ENCODE results near the gene SLC15A1. TPM values are rescaled to one million over a fixed set of nuclear protein-coding genes. Genes with fewer than 3 reads are reported as not detected.

SLC15A1 gene
- total RNA-seq, 1 experiment from 2014 or later, result 0.12 TPM

DNA sequence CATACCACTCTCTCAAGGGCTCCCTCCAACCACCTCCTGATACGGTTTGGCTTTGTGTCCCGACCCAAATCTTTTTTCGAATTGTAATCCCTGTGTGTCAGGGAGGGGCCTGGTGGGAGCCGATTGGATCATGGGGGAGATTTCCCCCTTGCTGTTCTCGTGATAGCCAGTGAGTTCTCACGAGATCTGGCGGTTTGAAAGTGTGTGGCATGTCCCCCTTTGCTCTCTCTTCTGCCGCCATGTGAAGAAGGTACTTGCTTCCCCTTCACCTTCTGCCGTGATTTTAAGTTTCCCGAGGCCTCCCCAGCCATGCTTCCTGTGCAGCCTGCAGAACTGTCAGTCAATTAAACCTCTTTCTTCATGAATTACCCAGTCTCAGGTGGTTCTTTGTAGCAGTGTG, 34.7 kb upstream of the SLC15A1 start:
- H3K36me3 ChIP-seq, result no peaks in the 10 kb centered on the region; the same call in 1 of the 2 replicates
- H3K4me1 ChIP-seq, result peaks cover 3% of the 10 kb centered on the region; the same call in 1 of the 2 replicates
- no peaks in the 10 kb centered on the region for H3K9me3 ChIP-seq (replicated peaks)
- H3K4me3 ChIP-seq, result no peak overlapping the region
- no peak overlapping the region for H3K27ac ChIP-seq
- no peak for DNase-seq
- no peaks in the 10 kb centered on the region for H3K27me3 ChIP-seq

DNA sequence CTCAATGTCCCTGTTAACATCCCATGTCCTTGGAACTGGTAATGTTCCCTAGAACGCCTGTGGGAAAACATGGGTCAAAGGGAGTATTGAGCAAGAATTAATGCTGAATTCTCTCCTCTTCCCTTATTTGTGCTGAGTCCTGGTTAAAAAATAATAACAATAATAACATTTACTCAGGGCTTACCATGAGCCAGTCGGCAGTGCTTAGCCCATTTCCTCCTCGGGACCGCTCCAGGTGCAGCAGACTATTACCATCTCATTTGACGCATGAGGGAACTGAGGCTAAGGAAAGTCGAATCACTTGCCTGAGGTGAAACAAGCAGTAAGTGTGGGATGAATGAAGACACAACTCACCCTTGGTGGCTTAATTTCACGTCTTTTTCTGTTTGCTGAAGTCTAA, 33.6 kb upstream of the SLC15A1 start:
- H3K9me3 ChIP-seq (replicated peaks), result no peaks in the 10 kb centered on the region
- no peaks in the 10 kb centered on the region for H3K27me3 ChIP-seq
- no peak for DNase-seq
- peaks cover 3% of the 10 kb centered on the region; the same call in 1 of the 2 replicates for H3K4me1 ChIP-seq
- H3K4me3 ChIP-seq, result no peak overlapping the region
- H3K27ac ChIP-seq, result no peak overlapping the region
- no peaks in the 10 kb centered on the region for H3K36me3 ChIP-seq

DNA sequence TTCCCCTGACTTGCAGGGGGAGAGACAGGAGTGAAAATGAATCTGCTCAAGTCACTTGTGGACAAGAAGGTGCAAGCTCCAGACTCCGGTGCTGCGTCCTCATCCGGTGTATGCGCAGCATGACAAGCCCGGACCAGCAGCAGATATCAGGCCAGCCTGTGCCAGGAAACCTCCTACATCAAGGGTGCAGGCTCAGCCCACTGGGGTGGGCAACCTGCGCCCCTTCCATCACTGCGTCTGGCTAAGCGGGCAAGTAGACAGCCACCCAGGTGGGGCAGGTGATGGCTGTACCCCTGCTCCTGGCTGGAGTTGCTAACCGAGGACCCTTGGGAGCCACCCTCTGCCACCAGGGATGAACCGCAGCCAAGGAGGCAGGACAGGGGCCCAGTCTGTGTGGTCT, 32.9 kb upstream of the SLC15A1 start:
- no peaks in the 10 kb centered on the region for H3K9me3 ChIP-seq (replicated peaks)
- no peak overlapping the region for H3K27ac ChIP-seq
- no peaks in the 10 kb centered on the region for H3K36me3 ChIP-seq
- no peak overlapping the region for H3K4me3 ChIP-seq
- no peak for DNase-seq
- H3K27me3 ChIP-seq, result no peaks in the 10 kb centered on the region
- peaks cover 3% of the 10 kb centered on the region; the same call in 1 of the 2 replicates for H3K4me1 ChIP-seq

DNA sequence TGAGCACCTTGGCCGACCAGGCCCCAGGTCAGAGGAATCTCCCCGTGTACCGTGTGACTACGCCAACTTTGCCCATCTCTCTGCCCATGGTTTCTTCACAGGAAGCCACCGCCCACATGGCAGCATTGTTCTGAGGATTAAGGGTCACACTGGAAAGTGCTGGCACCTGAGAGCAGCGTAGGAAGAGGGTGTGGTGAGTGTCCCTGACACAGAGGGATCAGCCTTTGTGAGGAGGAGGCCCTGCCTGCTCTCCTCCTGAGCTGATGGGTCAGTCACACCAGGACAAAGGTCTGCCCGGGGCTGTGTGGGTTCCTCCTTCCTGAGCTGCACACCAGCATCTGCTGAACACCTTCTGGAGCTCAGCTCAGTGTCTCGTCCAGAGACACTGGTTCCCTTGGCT, 32.2 kb upstream of the SLC15A1 start:
- peaks cover 3% of the 10 kb centered on the region; the same call in 1 of the 2 replicates for H3K4me1 ChIP-seq
- no peak for DNase-seq
- H3K27me3 ChIP-seq, result no peaks in the 10 kb centered on the region
- H3K4me3 ChIP-seq, result no peak overlapping the region
- H3K27ac ChIP-seq, result no peak overlapping the region
- no peaks in the 10 kb centered on the region for H3K36me3 ChIP-seq
- no peaks in the 10 kb centered on the region for H3K9me3 ChIP-seq (replicated peaks)

DNA sequence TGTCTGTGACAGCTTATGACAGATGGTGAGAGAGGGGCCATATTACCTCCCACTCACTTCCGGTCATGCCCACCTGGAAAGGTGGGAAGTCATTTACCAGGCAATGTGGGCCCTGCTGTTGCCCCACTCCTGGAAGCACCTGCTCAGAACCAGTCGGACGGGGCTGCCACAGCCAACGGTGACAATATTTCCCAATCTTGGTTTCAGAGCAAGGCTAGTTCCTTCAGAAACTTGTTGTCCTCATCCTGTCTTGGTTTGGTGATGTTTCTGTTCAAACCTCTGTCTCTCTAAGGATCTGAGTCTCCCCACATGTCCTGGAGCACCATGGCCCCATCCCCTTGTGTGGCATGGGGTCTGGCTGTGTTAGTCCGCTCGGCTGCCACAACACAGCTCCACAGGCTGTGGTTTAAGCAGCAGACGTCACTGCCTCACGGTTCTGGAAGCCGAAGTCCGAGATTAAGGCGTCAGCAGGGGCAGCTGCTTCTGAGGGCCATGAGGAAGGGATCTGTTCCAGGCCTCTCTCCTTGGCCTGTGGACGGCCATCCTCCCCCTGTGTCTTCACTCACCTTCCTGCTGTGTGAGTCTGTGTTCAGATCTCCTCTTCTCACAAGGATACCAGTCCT, 31.5 kb upstream of the SLC15A1 start:
- Histone ChIP-seq H3K36me3 (no peaks in the 10 kb centered on the region), H3K4me3 (no peak overlapping the region), H3K9me3 (replicated peaks) (no peaks in the 10 kb centered on the region), H3K27ac (no peak overlapping the region), H3K4me1 (peaks cover 3% of the 10 kb centered on the region; the same call in 1 of the 2 replicates), H3K27me3 (no peaks in the 10 kb centered on the region)
- no peak for DNase-seq

DNA sequence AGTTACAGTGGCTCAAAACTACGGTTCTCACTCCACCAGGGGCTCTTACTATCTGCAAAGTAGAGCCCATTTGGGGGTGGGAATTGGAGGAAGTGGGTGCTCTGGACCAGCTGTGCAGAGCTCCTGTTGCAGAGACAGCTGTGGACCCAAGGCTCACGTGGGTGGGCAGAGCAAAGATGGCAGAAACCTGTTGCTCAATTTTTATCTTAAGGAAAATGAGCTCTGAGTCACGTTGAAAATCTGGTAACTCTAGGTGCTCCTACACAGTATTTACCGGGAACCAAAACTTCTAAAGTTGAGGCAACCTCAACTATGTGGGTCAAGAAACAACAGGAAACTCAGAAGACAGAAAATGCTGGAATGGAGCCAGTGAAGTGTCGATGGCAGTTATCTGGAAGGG, 30.2 kb upstream of the SLC15A1 start:
- H3K36me3 ChIP-seq, result no peaks in the 10 kb centered on the region
- H3K4me1 ChIP-seq, result peaks cover 3% of the 10 kb centered on the region; the same call in 1 of the 2 replicates
- no peak overlapping the region for H3K27ac ChIP-seq
- no peaks in the 10 kb centered on the region for H3K27me3 ChIP-seq
- no peaks in the 10 kb centered on the region for H3K9me3 ChIP-seq (replicated peaks)
- DNase-seq, result peak; percentile 40 to 61
- H3K4me3 ChIP-seq, result no peak overlapping the region

DNA sequence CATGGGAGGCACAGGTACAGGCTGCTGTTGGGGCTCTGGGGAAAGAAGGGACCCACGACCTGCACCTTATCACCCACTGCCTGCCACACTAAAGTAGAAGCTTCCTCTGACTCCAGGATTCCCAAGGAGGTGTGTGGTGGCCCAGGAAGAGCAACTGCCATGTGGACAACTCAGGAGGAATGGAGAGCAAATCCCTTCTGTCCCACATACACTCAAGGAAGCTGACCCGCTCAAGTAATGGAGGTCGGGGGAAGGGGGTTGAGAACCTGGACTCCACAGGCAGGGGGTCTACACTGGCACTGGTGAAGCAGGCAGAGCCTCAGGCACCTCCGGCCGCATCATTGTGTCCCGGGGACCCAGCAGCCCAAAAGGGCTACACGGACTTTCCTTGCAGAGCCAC, 29.4 kb upstream of the SLC15A1 start:
- DNase-seq, result no peak
- Histone ChIP-seq H3K27ac (no peak overlapping the region), H3K4me3 (no peak overlapping the region), H3K4me1 (peaks cover 3% of the 10 kb centered on the region; the same call in 1 of the 2 replicates), H3K9me3 (replicated peaks) (no peaks in the 10 kb centered on the region), H3K36me3 (no peaks in the 10 kb centered on the region), H3K27me3 (no peaks in the 10 kb centered on the region)

DNA sequence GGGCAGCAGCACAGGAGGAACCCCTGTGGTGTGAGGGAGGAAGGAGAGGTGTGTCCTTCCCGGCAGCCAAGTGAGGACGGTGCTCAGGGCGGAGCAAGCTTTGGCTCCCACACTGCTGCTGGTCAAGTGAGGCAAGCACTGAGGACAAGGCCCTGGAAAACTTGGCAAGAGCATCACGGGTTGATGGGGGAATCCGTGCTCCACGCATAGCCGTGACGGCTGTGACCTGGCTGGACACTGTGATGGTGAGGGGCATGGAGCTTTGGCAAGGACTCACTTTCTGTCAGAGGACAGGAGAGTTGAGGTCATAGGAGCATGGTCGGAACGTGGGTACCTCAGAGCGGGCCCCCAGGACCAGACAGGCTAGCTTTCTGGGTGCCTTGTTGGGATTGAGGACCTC, 29.0 kb upstream of the SLC15A1 start:
- Histone ChIP-seq H3K36me3 (no peaks in the 10 kb centered on the region), H3K27me3 (no peaks in the 10 kb centered on the region), H3K9me3 (replicated peaks) (no peaks in the 10 kb centered on the region), H3K27ac (no peak overlapping the region), H3K4me3 (no peak overlapping the region), H3K4me1 (peaks cover 3% of the 10 kb centered on the region; the same call in 1 of the 2 replicates)
- DNase-seq, result no peak

DNA sequence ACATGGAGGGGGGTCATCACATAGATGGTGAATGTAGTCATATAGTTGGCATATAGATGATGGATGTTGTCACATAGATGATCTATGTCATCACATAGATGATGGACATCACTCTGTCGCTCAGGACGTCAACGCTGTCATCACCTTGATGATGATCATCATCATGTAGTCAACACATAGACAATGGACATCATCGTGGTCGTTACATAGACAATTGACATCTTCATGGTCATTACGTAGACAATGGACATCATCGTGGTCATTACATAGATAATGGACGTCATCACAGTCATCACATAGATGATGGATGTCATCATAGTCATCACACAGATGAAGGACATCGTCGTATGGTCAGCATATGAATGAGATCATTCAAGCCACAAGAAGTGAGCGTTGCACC, 28.6 kb upstream of the SLC15A1 start:
- no peaks in the 10 kb centered on the region for H3K27me3 ChIP-seq
- H3K4me1 ChIP-seq, result peaks cover 3% of the 10 kb centered on the region; the same call in 1 of the 2 replicates
- H3K36me3 ChIP-seq, result no peaks in the 10 kb centered on the region
- no peak overlapping the region for H3K4me3 ChIP-seq
- no peak for DNase-seq
- H3K27ac ChIP-seq, result no peak overlapping the region
- H3K9me3 ChIP-seq (replicated peaks), result no peaks in the 10 kb centered on the region

DNA sequence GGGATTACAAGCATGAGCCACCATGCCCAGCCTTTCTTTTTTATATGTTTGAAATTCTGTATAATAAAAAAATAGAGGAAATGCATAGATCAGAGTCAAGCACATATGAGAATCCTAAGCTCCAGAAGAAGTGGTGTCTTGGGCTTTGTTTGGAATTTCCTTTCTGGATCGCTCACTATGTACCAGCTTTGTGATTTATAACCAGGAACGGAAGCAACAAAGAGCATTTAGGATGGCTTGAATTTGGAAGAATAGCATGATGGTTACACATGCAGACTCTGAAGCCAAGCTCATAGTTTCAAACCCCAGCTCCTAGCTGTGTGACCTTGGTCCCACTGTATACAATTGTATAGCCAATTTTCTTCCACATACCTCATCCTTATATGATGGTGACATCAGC, 28.0 kb upstream of the SLC15A1 start:
- no peak for DNase-seq
- Histone ChIP-seq H3K27me3 (no peaks in the 10 kb centered on the region), H3K9me3 (replicated peaks) (no peaks in the 10 kb centered on the region), H3K4me1 (peaks cover 3% of the 10 kb centered on the region; the same call in 1 of the 2 replicates), H3K27ac (no peak overlapping the region), H3K4me3 (no peak overlapping the region), H3K36me3 (no peaks in the 10 kb centered on the region)

DNA sequence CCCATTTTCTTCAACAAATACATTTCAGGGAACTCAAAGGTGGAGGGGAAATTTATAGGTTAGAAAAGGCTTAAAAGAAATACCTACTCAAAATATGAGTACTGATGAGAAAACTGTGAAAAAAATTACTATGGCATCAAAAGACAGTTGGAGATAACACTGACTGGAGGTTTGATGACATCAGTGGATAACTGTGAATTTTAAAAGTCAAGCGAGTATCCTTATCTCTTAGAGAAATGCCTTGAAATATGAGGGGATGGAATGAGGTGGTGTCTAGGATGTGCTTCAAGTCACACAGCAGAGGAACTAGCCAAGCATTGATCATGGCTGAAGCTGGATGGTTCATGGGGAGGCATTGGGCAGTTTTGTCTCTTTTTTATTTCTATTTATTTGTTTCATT, 27.2 kb upstream of the SLC15A1 start:
- no peak for DNase-seq
- H3K27ac ChIP-seq, result no peak overlapping the region
- no peaks in the 10 kb centered on the region for H3K9me3 ChIP-seq (replicated peaks)
- no peaks in the 10 kb centered on the region for H3K36me3 ChIP-seq
- peaks cover 3% of the 10 kb centered on the region; the same call in 1 of the 2 replicates for H3K4me1 ChIP-seq
- H3K4me3 ChIP-seq, result no peak overlapping the region
- H3K27me3 ChIP-seq, result no peaks in the 10 kb centered on the region

DNA sequence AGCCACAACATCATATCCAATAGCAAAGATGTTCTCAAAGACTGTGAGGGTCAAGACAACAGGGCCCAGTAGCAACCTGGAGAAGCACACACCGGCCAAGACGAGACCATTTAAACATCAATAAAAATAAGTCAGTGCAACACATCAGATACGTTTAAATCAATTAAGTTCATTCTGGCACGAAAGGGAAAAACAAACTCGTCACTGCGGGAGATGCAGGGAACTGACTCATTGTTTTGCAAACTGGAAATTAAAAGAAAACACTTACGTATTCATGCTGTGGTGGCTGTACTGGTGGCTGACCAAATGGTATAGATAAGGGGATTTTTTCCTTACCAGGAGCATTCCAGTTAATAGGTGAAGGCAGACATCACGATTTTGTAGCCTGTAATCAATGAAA, 26.3 kb upstream of the SLC15A1 start:
- no peaks in the 10 kb centered on the region for H3K27me3 ChIP-seq
- H3K36me3 ChIP-seq, result no peaks in the 10 kb centered on the region
- no peak for DNase-seq
- peaks cover 3% of the 10 kb centered on the region; the same call in 1 of the 2 replicates for H3K4me1 ChIP-seq
- H3K27ac ChIP-seq, result no peak overlapping the region
- no peaks in the 10 kb centered on the region for H3K9me3 ChIP-seq (replicated peaks)
- no peak overlapping the region for H3K4me3 ChIP-seq

DNA sequence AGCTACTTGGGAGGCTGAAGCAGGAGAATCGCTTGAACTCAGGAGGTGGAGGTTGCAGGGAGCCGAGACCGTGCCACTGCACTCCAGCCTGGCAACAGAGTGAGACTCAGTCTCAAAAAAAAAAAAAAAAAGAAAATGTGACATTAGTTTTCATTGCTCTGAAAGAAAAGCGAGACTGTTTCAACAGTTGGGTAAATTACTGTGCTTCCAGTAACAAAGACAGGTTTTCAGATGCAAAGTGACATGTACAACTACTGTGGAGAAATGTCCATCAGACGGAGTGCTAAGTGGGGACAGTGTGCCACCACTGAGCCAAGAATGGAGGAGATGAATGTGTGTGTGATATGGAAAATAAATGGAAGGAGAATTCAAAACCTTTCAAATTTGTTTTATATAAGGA, 24.2 kb upstream of the SLC15A1 start:
- Histone ChIP-seq H3K27ac (no peak overlapping the region), H3K27me3 (no peaks in the 10 kb centered on the region), H3K36me3 (no peaks in the 10 kb centered on the region), H3K4me3 (no peak overlapping the region), H3K4me1 (peaks cover 5% of the 10 kb centered on the region; the same call in 1 of the 2 replicates), H3K9me3 (replicated peaks) (no peaks in the 10 kb centered on the region)
- DNase-seq, result no peak

DNA sequence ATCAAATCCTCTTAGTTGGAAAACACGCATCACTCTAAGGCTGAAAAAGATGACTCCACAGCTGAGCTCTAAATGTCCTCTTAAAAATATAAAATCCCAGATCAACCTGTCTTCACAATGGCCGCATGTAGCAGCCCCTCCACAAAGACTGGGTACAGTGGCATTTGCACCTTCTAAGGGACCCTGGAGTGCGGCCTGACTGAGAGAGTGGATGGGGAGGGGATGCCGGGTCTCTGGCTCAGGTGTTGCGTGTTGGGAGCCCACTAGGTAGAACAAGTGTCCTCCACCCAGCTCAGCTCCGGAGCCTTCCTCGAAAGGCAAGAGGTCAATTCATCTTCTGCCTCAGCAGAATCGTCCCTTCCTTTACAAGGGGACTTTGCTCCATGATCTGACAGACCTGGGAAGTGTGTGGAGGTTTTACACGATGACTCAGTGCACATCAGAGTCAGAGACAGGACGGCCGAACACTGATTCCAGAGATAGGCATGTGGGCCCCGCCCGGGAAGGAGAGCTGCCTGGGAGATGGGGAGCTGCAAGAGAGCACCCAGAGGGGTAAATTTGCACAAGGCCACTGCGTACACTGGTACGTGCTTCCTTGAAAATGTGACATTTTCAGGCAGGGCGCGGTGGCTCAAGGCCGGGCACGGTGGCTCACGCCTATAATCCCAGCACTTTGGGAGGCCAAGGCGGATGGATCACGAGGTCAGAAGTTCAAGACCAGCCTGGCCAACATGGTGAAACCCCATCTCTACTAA, 23.5 kb upstream of the SLC15A1 start:
- no peaks in the 10 kb centered on the region for H3K36me3 ChIP-seq
- H3K4me1 ChIP-seq, result peaks cover 5% of the 10 kb centered on the region; the same call in 1 of the 2 replicates
- no peaks in the 10 kb centered on the region for H3K9me3 ChIP-seq (replicated peaks)
- H3K27me3 ChIP-seq, result no peaks in the 10 kb centered on the region
- no peak overlapping the region for H3K4me3 ChIP-seq
- no peak for DNase-seq
- no peak overlapping the region for H3K27ac ChIP-seq

DNA sequence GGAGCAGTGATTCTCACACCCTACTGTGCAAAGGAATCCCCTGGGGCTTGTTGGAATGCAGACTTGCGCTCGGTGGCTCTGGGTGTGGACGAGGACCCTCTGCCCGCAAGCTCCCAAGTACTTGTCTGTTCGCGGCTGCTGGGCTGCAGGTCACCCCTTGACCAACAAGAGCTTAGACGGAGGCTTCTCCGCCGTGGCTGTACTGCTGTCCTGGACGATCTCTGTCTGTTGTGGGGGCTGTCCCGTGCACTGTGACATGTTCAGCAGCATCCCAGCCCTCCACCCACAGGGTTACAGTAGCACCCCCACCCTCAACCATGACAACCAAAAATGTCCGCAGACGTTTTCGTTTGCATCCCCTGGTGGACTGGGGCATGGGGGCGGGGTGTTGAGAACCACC, 22.9 kb upstream of the SLC15A1 start:
- H3K4me1 ChIP-seq, result peaks cover 6% of the 10 kb centered on the region
- no peaks in the 10 kb centered on the region for H3K27me3 ChIP-seq
- H3K9me3 ChIP-seq (replicated peaks), result no peaks in the 10 kb centered on the region
- no peak for DNase-seq
- H3K27ac ChIP-seq, result no peak overlapping the region
- H3K4me3 ChIP-seq, result no peak overlapping the region
- H3K36me3 ChIP-seq, result no peaks in the 10 kb centered on the region
